ENCODE results near the gene RAB6C.
"Not testable (repeated sequence)": the region's sequence is repeated elsewhere in the genome, so short reads cannot be mapped to it uniquely, and the experiment has no call there.

RAB6C gene

GRCh38 chr2:129979629-129980155 is at the start of gene RAB6C:
TSS of gene RAB6C (plus strand) at chr2:129979666. CDS start at chr2:129980116, 450 bp downstream.
- DNase-seq, result peak; percentile 60

GRCh38 chr2:129930451-129930850 is 49.0 kb upstream of the RAB6C start:
- DNase-seq, result no peak

- DNase-seq, result not testable (repeated sequence)
These were observed 46.1 kb upstream of the RAB6C start for GRCh38 chr2:129933387-129933786.

GRCh38 chr2:129934044-129934822 is 45.2 kb upstream of the RAB6C start:
- no peak for DNase-seq

GRCh38 chr2:129935118-129935517 is 44.3 kb upstream of the RAB6C start:
- no peak for DNase-seq

- peak; percentile 22 for DNase-seq
These were observed 43.0 kb upstream of the RAB6C start for GRCh38 chr2:129936334-129936934.

- not testable (repeated sequence) for DNase-seq
These were observed 40.5 kb upstream of the RAB6C start for GRCh38 chr2:129938850-129939471.

- not testable (repeated sequence) for DNase-seq
These were observed 36.0 kb upstream of the RAB6C start for GRCh38 chr2:129943456-129943855.

GRCh38 chr2:129945557-129945956 is 33.9 kb upstream of the RAB6C start:
- no peak for DNase-seq

- DNase-seq, result not testable (repeated sequence)
These were observed 31.8 kb upstream of the RAB6C start for GRCh38 chr2:129947712-129948111.

GRCh38 chr2:129956171-129956570 is 23.3 kb upstream of the RAB6C start:
- DNase-seq, result not testable (repeated sequence)

- no peak for DNase-seq
These were observed 21.6 kb upstream of the RAB6C start for GRCh38 chr2:129957891-129958290.

GRCh38 chr2:129958736-129959135 is 20.7 kb upstream of the RAB6C start:
- not testable (repeated sequence) for DNase-seq

- DNase-seq, result not testable (repeated sequence)
These were observed 10.9 kb upstream of the RAB6C start for GRCh38 chr2:129968605-129969004.

- DNase-seq, result no peak
These were observed 4.3 kb upstream of the RAB6C start for GRCh38 chr2:129975016-129975774.

- DNase-seq, result not testable (repeated sequence)
These were observed 2.5 kb upstream of the RAB6C start for GRCh38 chr2:129976969-129977368.

GRCh38 chr2:129977986-129978385 is 1.5 kb upstream of the RAB6C start:
- DNase-seq, result no peak

- DNase-seq, result peak; percentile 5
These were observed 780 bp downstream of the RAB6C start for GRCh38 chr2:129980246-129980645.

- not testable (repeated sequence) for DNase-seq
These were observed 2.2 kb downstream of the RAB6C start for GRCh38 chr2:129981689-129982088.

GRCh38 chr2:129984426-129984825 is 5.0 kb downstream of the RAB6C start:
- no peak for DNase-seq

- DNase-seq, result not testable (repeated sequence)
These were observed 13.0 kb downstream of the RAB6C start for GRCh38 chr2:129992415-129993006.

GRCh38 chr2:129993151-129993550 is 13.7 kb downstream of the RAB6C start:
- DNase-seq, result not testable (repeated sequence)

Measured in NCI-H526 treated with DMSO at 0.1 percent for 48 hours (cell line).